A549 treated with CORT108297 at 1 μM for 4 hours (cell line): ENCODE data around the gene CLK1. TPM values are rescaled to one million over a fixed set of nuclear protein-coding genes. Genes with fewer than 3 reads are reported as not detected.

Source experiments
- total RNA-seq: library from RNA; stranded (reverse); fragments of 200-300 nt; extraction: Qiagen RNA extraction; gene quantifications from 5 replicates; pipeline ENCODE4 v1.2.3, GENCODE V29; 2022

The CLK1 gene
- total RNA-seq, result 37.4 to 50.3 TPM (median 39.2 TPM) in 5 replicates

GRCh38 chr2:200864176-200865034 lies at the start of gene CLK1:
TSS of gene CLK1 (minus strand) at chr2:200864658. CDS start at chr2:200861862, 2,796 bp downstream.

GRCh38 chr2:200888704-200889625 lies 24.5 kb upstream of the CLK1 start, which contains the start of the genes NIF3L1 and PPIL3:
TSS of gene NIF3L1 (plus strand) at chr2:200889371. CDS start at chr2:200891944, 2,573 bp downstream.
TSS of gene PPIL3 (minus strand) at chr2:200889077. CDS start at chr2:200887615, 1,462 bp downstream.

GRCh38 chr2:200811333-200812121 lies 52.9 kb downstream of the CLK1 start, which contains the start of gene BZW1:
TSS of gene BZW1 (plus strand) at chr2:200811910. CDS start at chr2:200813218, 1,308 bp downstream.

Other genes starting within 250 kb of the CLK1 start
- gene BZW1, start 52.7 kb downstream of the CLK1 start, total RNA-seq, result 333 to 720 TPM (median 408 TPM) in 5 replicates
- 22.5 to 26.6 TPM (median 24.8 TPM) in 5 replicates for gene PPIL3, start 24.4 kb upstream of the CLK1 start, total RNA-seq
- 39.9 to 51.0 TPM (median 41.1 TPM) in 5 replicates for gene NIF3L1, start 24.7 kb upstream of the CLK1 start, total RNA-seq
- 12.9 to 15.6 TPM (median 14.4 TPM) in 5 replicates for gene ORC2, start 99.0 kb upstream of the CLK1 start, total RNA-seq
- gene HYCC2, start 207.0 kb upstream of the CLK1 start, total RNA-seq, result 2.8 to 5.5 TPM (median 3.4 TPM) in 5 replicates
- 129 to 172 TPM (median 134 TPM) in 5 replicates for gene NDUFB3, start 207.3 kb upstream of the CLK1 start, total RNA-seq